K562 (cell line): ENCODE data around the gene CXCL16. TPM values are rescaled to one million over a fixed set of nuclear protein-coding genes. Genes with fewer than 3 reads are reported as not detected.
A peak's percentile ranks its signal among the peaks of the same experiment; 100 is the strongest.

Experiments
- ATAC-seq: fragments of 200-7000 bp; cut with Tn5 transposase; 3 replicates; pipeline ENCODE4 v1.9.1; 2020; ENCODE audit warnings: moderate library complexity
- BruUV-seq: library from RNA; stranded (reverse); fragments of 400-500 nt; replicated peaks from 2 replicates; lab custom pipeline; 2021; lab: Mats Ljungman, UMichigan
- CTCF ChIA-PET: fragments of 300-600 bp; formaldehyde crosslinking; extraction: SDS; loops from one replicate; lab custom pipeline; 2021; ENCODE audit warnings: low intra/inter-chr PET ratio; lab: Yijun Ruan, JAX
- POLR2A ChIA-PET: fragments of 300-600, 350-650 bp; sonication (Branson Sonifier 250); formaldehyde crosslinking; extraction: SDS; loops from one replicate; lab custom pipeline; 2021; ENCODE audit warnings: antibody characterized with exemption, inconsistent platforms; lab: Yijun Ruan, JAX
- DNase-seq, 4 experiments: peaks; one replicate each; pipeline versions ENCODE4 v3.0.0 to v3.0.0-alpha.2; 2011 to 2018; ENCODE audit warnings: low spot score in 3 of 4, mixed read lengths in 3 of 4; ENCODE audit errors: extremely low read depth in 1 of 4
- FAIRE-seq: peaks from 2 replicates; lab custom pipeline; 2011; peaks lifted over from hg19 to GRCh38; lab: Jason Lieb, UNC
- H2AFZ ChIP-seq: 2 replicates; pipeline ENCODE4 v1.6.0; 2011; ENCODE audit warnings: low read depth, low read length, control low read depth, inconsistent platforms
- H3K27ac ChIP-seq: fragments of 200-600 bp; 3 replicates; pipeline ENCODE4 v1.8.0; 2011; ENCODE audit warnings: low read depth, mild to moderate bottlenecking, control low read depth, inconsistent platforms, low read length, moderate library complexity, mixed read lengths; ENCODE audit errors: extremely low read depth
- H3K27me3 ChIP-seq, 2 experiments: fragments of 300-600 bp in 1 of 2; 2 replicates in 1 of 2; 3 replicates in 1 of 2; pipeline versions ENCODE4 v1.6.0 to v1.8.0; 2011; ENCODE audit warnings: inconsistent platforms in 2 of 2, low read length in 2 of 2, mild to moderate bottlenecking in 1 of 2, mixed read lengths in 1 of 2, moderate library complexity in 1 of 2; ENCODE audit not compliant: control insufficient read depth in 2 of 2, insufficient read depth in 2 of 2
- H3K36me3 ChIP-seq: fragments of 300-600 bp; 3 replicates; pipeline ENCODE4 v1.8.0; 2011; ENCODE audit warnings: mild to moderate bottlenecking, low read length, inconsistent platforms; ENCODE audit not compliant: control insufficient read depth, insufficient read depth
- H3K4me1 ChIP-seq, 2 experiments: fragments of 200-600 bp in 1 of 2; replicated peaks in 1 of 2; 2 replicates in 1 of 2; 3 replicates in 1 of 2; pipeline versions ENCODE4 v1.5.1 to v1.8.0; 2011; ENCODE audit warnings: inconsistent platforms in 2 of 2, low read length in 2 of 2, mild to moderate bottlenecking in 1 of 2, mixed read lengths in 1 of 2, moderate library complexity in 1 of 2; ENCODE audit not compliant: control insufficient read depth in 2 of 2, insufficient read depth in 2 of 2
- H3K4me2 ChIP-seq: 2 replicates; pipeline ENCODE4 v1.6.1; 2011; ENCODE audit warnings: low read length, control low read depth, inconsistent platforms, mixed read lengths; ENCODE audit not compliant: insufficient read depth
- H3K4me3 ChIP-seq: fragments of 200-600 bp; sonication (generic), shearing (Covaris generic); 2 replicates; pipeline ENCODE4 v1.5.1; 2016; ENCODE audit warnings: control low read depth, inconsistent platforms
- H3K79me2 ChIP-seq: fragments of 200-600 bp; 3 replicates; pipeline ENCODE4 v1.8.0; 2011; ENCODE audit warnings: low read length, inconsistent platforms; ENCODE audit not compliant: control insufficient read depth, insufficient read depth
- H3K9ac ChIP-seq, 2 experiments: 2 replicates each; pipeline versions ENCODE4 v1.6.0 to v1.6.1; 2011; ENCODE audit warnings: low read depth in 2 of 2, low read length in 2 of 2, control low read depth in 1 of 2, inconsistent platforms in 1 of 2, mild to moderate bottlenecking in 1 of 2, mixed read lengths in 1 of 2; ENCODE audit not compliant: insufficient read depth in 1 of 2
- H3K9me1 ChIP-seq: one replicate; pipeline ENCODE4 v1.6.0; 2011; ENCODE audit warnings: inconsistent platforms, mild to moderate bottlenecking, low read length, moderate library complexity; ENCODE audit not compliant: control insufficient read depth, insufficient read depth
- H3K9me3 ChIP-seq: replicated peaks from 2 replicates; pipeline ENCODE4 v1.5.1; 2011; ENCODE audit warnings: low read depth, low read length, inconsistent platforms; ENCODE audit not compliant: control insufficient read depth, insufficient read depth
- H4K20me1 ChIP-seq: replicated peaks from 2 replicates; pipeline ENCODE4 v1.6.1; 2011; ENCODE audit warnings: low read length, inconsistent platforms, mixed read lengths; ENCODE audit not compliant: control insufficient read depth, insufficient read depth
- HNRNPH1 ChIP-seq: fragments of 200-400 bp; formaldehyde crosslinking; optimal IDR thresholded peaks from 2 replicates; pipeline ENCODE3; 2017; ENCODE audit warnings: low read depth, mild to moderate bottlenecking, low read length, moderate library complexity
- RBM14 ChIP-seq: fragments of 200-400 bp; formaldehyde crosslinking; IDR thresholded peaks from 2 replicates; pipeline ENCODE4 v1.6.1; 2018; ENCODE audit warnings: low read depth, mild to moderate bottlenecking, low read length, moderate library complexity, borderline replicate concordance; ENCODE audit not compliant: insufficient read depth
- ZBTB7A ChIP-seq: IDR thresholded peaks from 2 replicates; pipeline ENCODE4 v1.6.1; 2011; ENCODE audit warnings: low read depth, mild to moderate bottlenecking, low read length, moderate library complexity, borderline replicate concordance; ENCODE audit not compliant: control insufficient read depth
- WGBS: fragments of 100-300 bp; shearing (Covaris generic); methylation state at CpG from one replicate; pipeline ENCODE4 v1.1.6; 2016; ENCODE audit warnings: low coverage, mixed read lengths; ENCODE audit not compliant: insufficient coverage; ENCODE audit errors: missing lambda C conversion rate; 5-methylcytosine and 5-hydroxymethylcytosine counted together
- in situ Hi-C: fragments of 300-500 bp; cut with MboI; formaldehyde crosslinking; loops from 4 replicates; pipeline ENCODE4 v1.15.0; 2018; ENCODE audit warnings: inconsistent platforms, mixed read lengths
- intact Hi-C: fragments of 100-400 bp; cut with micrococcal nuclease; formaldehyde crosslinking; loops from 2 replicates; pipeline ENCODE4 v1.14.2; 2022
- polyA plus RNA-seq, 8 experiments: library from polyadenylated mRNA; depleted of rRNA in 4 of 8; stranded (reverse) in 5 of 8; unstranded in 3 of 8; fragments of >200 nt; fragmentation: Nextera tagmentation in 2 of 8; fragmentation: Illumina TruSeq in 1 of 8; extraction: Ambion mirVana in 2 of 8; extraction: Trizol in 1 of 8; gene quantifications; 2 replicates each; pipeline versions ENCODE4 v1.2.1 to v1.2.3, GENCODE V29; 2011 to 2014; ENCODE audit warnings: inconsistent platforms in 1 of 8, missing spikeins in 1 of 8
- total RNA-seq, 7 experiments: library from RNA; depleted of rRNA in 6 of 7; stranded (reverse); fragments of >200 nt in 6 of 7; fragmentation: Illumina TruSeq in 2 of 7; extraction: Trizol in 2 of 7; gene quantifications; 2 replicates each; pipeline versions ENCODE4 v1.2.1 to v1.2.3, GENCODE V29; 2011 to 2021; ENCODE audit warnings: low replicate concordance in 1 of 7
- TF ChIP-seq, protein P1 (sequence below): sonication (generic); formaldehyde crosslinking; IDR thresholded peaks from 2 replicates; pipeline ENCODE4 v1.8.1; 2023; ENCODE audit warnings: mild to moderate bottlenecking, missing genetic modification reagents

CXCL16 gene
- total and polyA plus RNA-seq, 9 of the 15 experiments (the other 6 are each of a cell fraction or from before 2014, with no cell fraction given) = 0.05 to 0.68 (median 0.22) TPM; not detected in 2

DNA sequence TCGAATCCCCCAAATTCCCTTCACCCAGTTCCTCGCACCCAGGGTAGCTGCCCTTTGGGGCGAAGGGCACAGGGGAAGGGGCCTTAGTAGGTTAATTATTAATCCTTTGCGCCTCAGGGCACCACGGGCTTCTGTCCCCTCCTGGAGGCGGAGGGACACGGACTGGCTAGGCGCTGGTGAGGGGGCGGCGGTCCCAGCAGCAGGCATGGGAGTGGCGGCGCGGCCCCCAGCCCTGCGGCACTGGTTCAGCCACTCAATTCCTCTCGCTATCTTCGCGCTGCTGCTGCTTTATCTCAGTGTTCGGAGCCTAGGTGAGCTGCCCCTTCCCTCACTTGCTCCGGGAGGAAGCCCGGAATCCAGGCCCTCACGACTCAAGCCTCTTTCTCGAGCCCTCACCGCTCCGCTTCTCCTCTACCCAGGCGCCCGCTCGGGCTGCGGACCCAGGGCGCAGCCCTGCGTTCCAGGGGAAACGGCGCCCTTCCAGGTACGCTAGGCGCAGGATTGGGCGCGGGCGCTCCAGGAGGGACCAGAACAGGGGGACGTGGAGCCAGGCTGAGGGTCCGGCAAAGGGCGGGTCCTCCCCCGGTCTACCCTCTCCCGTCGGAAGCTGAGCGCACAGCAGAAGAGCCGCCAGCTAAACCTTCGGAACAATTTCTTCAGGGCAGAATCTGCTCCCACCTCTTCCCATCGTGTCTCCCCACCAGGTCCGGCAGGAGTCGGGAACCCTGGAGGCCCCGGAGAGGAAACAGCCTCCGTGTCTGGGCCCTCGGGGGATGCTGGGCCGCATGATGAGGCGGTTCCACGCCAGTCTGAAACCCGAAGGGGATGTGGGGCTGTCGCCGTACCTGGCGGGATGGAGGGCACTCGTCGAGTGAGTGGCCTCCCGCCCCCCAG is 49.3 kb upstream of the CXCL16 start, which contains the start of gene GLTPD2:
Gene GLTPD2, plus strand, starts transcription at position 158 of the 894 bp plus-strand sequence. Its CDS starts 48 bp downstream, at position 206.
- 63% methylated on average over 14 of the region's 62 CpGs for WGBS
- peak within 1 kb of the TSS; percentile 86 for H3K4me2 ChIP-seq
- peaks cover 0 to 31% of the 10 kb centered on the region in 2 experiments; a peak in 2 of 5 replicates for H3K4me1 ChIP-seq
- intact Hi-C loops = no loop called here
- ChIA-PET CTCF (interaction anchor here (0.6 to 2.9 kb wide), 3 partner anchors 57 to 378 kb away, joined by 3 to 13 read pairs (median 6); partner anchors contain the start of gene ARRB2), POLR2A (interaction anchor here (0.6 to 1.5 kb wide), 7 partner anchors 10 to 86 kb away, joined by 3 to 7 read pairs (median 4); partner anchors contain the start of gene ARRB2)
- H4K20me1 ChIP-seq = no peaks in the 10 kb centered on the region
- no peaks in the 10 kb centered on the region for H3K36me3 ChIP-seq
- peak within 1 kb of the TSS; percentile 94 for H2AFZ ChIP-seq
- H3K4me3 ChIP-seq = peak within 1 kb of the TSS; percentile 60
- FAIRE-seq (no peak), DNase-seq (no peak), ATAC-seq (no peak)
- no peaks in the 10 kb centered on the region for H3K9me3 ChIP-seq
- H3K79me2 ChIP-seq = peaks cover 6% of the 10 kb centered on the region; the same call in 2 of the 3 replicates
- H3K9me1 ChIP-seq = no peaks in the 10 kb centered on the region
- TF ChIP-seq ZBTB7A (0 out of 2 replicates have a peak, but pooled peaks have one; percentile 31), HNRNPH1 (no peak), RBM14 (0 out of 2 replicates have a peak, but pooled peaks have one; percentile 6)
- TF ChIP-seq, protein P1, sequence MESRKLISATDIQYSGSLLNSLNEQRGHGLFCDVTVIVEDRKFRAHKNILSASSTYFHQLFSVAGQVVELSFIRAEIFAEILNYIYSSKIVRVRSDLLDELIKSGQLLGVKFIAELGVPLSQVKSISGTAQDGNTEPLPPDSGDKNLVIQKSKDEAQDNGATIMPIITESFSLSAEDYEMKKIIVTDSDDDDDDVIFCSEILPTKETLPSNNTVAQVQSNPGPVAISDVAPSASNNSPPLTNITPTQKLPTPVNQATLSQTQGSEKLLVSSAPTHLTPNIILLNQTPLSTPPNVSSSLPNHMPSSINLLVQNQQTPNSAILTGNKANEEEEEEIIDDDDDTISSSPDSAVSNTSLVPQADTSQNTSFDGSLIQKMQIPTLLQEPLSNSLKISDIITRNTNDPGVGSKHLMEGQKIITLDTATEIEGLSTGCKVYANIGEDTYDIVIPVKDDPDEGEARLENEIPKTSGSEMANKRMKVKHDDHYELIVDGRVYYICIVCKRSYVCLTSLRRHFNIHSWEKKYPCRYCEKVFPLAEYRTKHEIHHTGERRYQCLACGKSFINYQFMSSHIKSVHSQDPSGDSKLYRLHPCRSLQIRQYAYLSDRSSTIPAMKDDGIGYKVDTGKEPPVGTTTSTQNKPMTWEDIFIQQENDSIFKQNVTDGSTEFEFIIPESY = peak; percentile 78
- H3K27me3 ChIP-seq = peaks cover 3 to 11% of the 10 kb centered on the region in 2 experiments; a peak in 3 of 5 replicates
- TSS peak; percentile 81 for BruUV-seq
- H3K27ac ChIP-seq = peak within 1 kb of the TSS; percentile 82; the same call in 2 of the 3 replicates
- in situ Hi-C loops = no loop called here
- H3K9ac ChIP-seq = peak within 1 kb of the TSS; percentile 69 to 93
